ENCODE results near the gene BPIFA2. TPM values are rescaled to one million over a fixed set of nuclear protein-coding genes. Genes with fewer than 3 reads are reported as not detected.
A peak's percentile ranks its signal among the peaks of the same experiment; 100 is the strongest.

BPIFA2 gene
- total RNA-seq, 1 experiment from 2014 or later, result not detected

- DNase-seq (ENCODE audit: low read depth in 1 of 2, low spot score in 2 of 2), result no peak
- Histone ChIP-seq H3K4me3 (no peak overlapping the region), H3K36me3 (no peaks in the 10 kb centered on the region), H3K27me3 (replicated peaks) (peaks cover 2% of the 10 kb centered on the region; the same call in 1 of the 2 replicates), H3K4me1 (replicated peaks) (no peaks in the 10 kb centered on the region), H3K9me3 (replicated peaks) (no peaks in the 10 kb centered on the region; the same call in 1 of the 2 replicates), H3K27ac (no peak overlapping the region)
These were observed 30.8 kb upstream of the BPIFA2 start for GRCh38 chr20:33137195-33137594.

- no peak for DNase-seq (ENCODE audit: low read depth in 1 of 2, low spot score in 2 of 2)
- no peaks in the 10 kb centered on the region for H3K4me1 ChIP-seq (replicated peaks)
- no peaks in the 10 kb centered on the region; the same call in 1 of the 2 replicates for H3K9me3 ChIP-seq (replicated peaks)
- H3K27me3 ChIP-seq (replicated peaks), result peaks cover 2% of the 10 kb centered on the region; the same call in 1 of the 2 replicates
- no peak overlapping the region for H3K27ac ChIP-seq
- no peaks in the 10 kb centered on the region for H3K36me3 ChIP-seq
- H3K4me3 ChIP-seq, result no peak overlapping the region
These were observed 28.5 kb upstream of the BPIFA2 start for GRCh38 chr20:33139467-33139866.

GRCh38 chr20:33145521-33145920 lies 22.4 kb upstream of the BPIFA2 start:
- Histone ChIP-seq H3K4me3 (no peak overlapping the region), H3K4me1 (replicated peaks) (no peaks in the 10 kb centered on the region), H3K27ac (no peak overlapping the region), H3K36me3 (no peaks in the 10 kb centered on the region), H3K9me3 (replicated peaks) (no peaks in the 10 kb centered on the region), H3K27me3 (replicated peaks) (peaks cover 2% of the 10 kb centered on the region; the same call in 1 of the 2 replicates)
- no peak for DNase-seq (ENCODE audit: low read depth in 1 of 2, low spot score in 2 of 2)

GRCh38 chr20:33147299-33147698 lies 20.7 kb upstream of the BPIFA2 start:
- Histone ChIP-seq H3K9me3 (replicated peaks) (no peaks in the 10 kb centered on the region), H3K27ac (no peak overlapping the region), H3K36me3 (no peaks in the 10 kb centered on the region), H3K27me3 (replicated peaks) (0 out of 2 replicates have a peak, but pooled peaks cover 3% of the 10 kb centered on the region), H3K4me3 (no peak overlapping the region), H3K4me1 (replicated peaks) (no peaks in the 10 kb centered on the region)
- no peak for DNase-seq (ENCODE audit: low read depth in 1 of 2, low spot score in 2 of 2)

GRCh38 chr20:33148040-33148439 lies 19.9 kb upstream of the BPIFA2 start:
- H3K36me3 ChIP-seq, result no peaks in the 10 kb centered on the region
- peak in 1 of 2 experiments; percentile 22 for DNase-seq (ENCODE audit: low read depth in 1 of 2, low spot score in 2 of 2)
- H3K27me3 ChIP-seq (replicated peaks), result 0 out of 2 replicates have a peak, but pooled peaks cover 3% of the 10 kb centered on the region
- no peaks in the 10 kb centered on the region for H3K9me3 ChIP-seq (replicated peaks)
- no peak overlapping the region for H3K4me3 ChIP-seq
- no peaks in the 10 kb centered on the region for H3K4me1 ChIP-seq (replicated peaks)
- H3K27ac ChIP-seq, result no peak overlapping the region

GRCh38 chr20:33154252-33154651 lies 13.7 kb upstream of the BPIFA2 start:
- H3K9me3 ChIP-seq (replicated peaks), result no peaks in the 10 kb centered on the region
- H3K27ac ChIP-seq, result no peak overlapping the region
- H3K36me3 ChIP-seq, result no peaks in the 10 kb centered on the region
- peaks cover 10% of the 10 kb centered on the region for H3K27me3 ChIP-seq (replicated peaks)
- peak in 1 of 2 experiments; percentile 17 for DNase-seq (ENCODE audit: low read depth in 1 of 2, low spot score in 2 of 2)
- H3K4me3 ChIP-seq, result no peak overlapping the region
- no peaks in the 10 kb centered on the region for H3K4me1 ChIP-seq (replicated peaks)

GRCh38 chr20:33158637-33159385 lies 9.1 kb upstream of the BPIFA2 start:
- Histone ChIP-seq H3K36me3 (no peaks in the 10 kb centered on the region), H3K27me3 (replicated peaks) (peaks cover 13% of the 10 kb centered on the region), H3K9me3 (replicated peaks) (no peaks in the 10 kb centered on the region), H3K4me3 (no peak overlapping the region), H3K27ac (no peak overlapping the region), H3K4me1 (replicated peaks) (no peaks in the 10 kb centered on the region)
- peak in 1 of 2 experiments; percentile 33 for DNase-seq (ENCODE audit: low read depth in 1 of 2, low spot score in 2 of 2)

- Histone ChIP-seq H3K27ac (no peak overlapping the region), H3K27me3 (replicated peaks) (peaks cover 13% of the 10 kb centered on the region), H3K9me3 (replicated peaks) (no peaks in the 10 kb centered on the region), H3K4me3 (no peak overlapping the region), H3K36me3 (no peaks in the 10 kb centered on the region), H3K4me1 (replicated peaks) (no peaks in the 10 kb centered on the region)
- DNase-seq (ENCODE audit: low read depth in 1 of 2, low spot score in 2 of 2), result peak in 1 of 2 experiments; percentile 19
These were observed 8.2 kb upstream of the BPIFA2 start for GRCh38 chr20:33159713-33160112.

GRCh38 chr20:33160681-33161080 lies 7.3 kb upstream of the BPIFA2 start:
- no peaks in the 10 kb centered on the region for H3K9me3 ChIP-seq (replicated peaks)
- H3K27ac ChIP-seq, result no peak overlapping the region
- no peaks in the 10 kb centered on the region for H3K4me1 ChIP-seq (replicated peaks)
- H3K36me3 ChIP-seq, result no peaks in the 10 kb centered on the region
- peak in 1 of 2 experiments; percentile 21 for DNase-seq (ENCODE audit: low read depth in 1 of 2, low spot score in 2 of 2)
- H3K27me3 ChIP-seq (replicated peaks), result peaks cover 13% of the 10 kb centered on the region
- H3K4me3 ChIP-seq, result no peak overlapping the region

- H3K36me3 ChIP-seq, result no peaks in the 10 kb centered on the region
- peaks cover 8% of the 10 kb centered on the region for H3K27me3 ChIP-seq (replicated peaks)
- H3K4me3 ChIP-seq, result no peak overlapping the region
- DNase-seq (ENCODE audit: low read depth in 1 of 2, low spot score in 2 of 2), result peak in 1 of 2 experiments; percentile 9
- H3K4me1 ChIP-seq (replicated peaks), result no peaks in the 10 kb centered on the region
- no peak overlapping the region for H3K27ac ChIP-seq
- no peaks in the 10 kb centered on the region for H3K9me3 ChIP-seq (replicated peaks)
These were observed 5.6 kb upstream of the BPIFA2 start for GRCh38 chr20:33162313-33162712.

- H3K36me3 ChIP-seq, result no peaks in the 10 kb centered on the region
- H3K9me3 ChIP-seq (replicated peaks), result no peaks in the 10 kb centered on the region
- no peak overlapping the region for H3K4me3 ChIP-seq
- H3K27me3 ChIP-seq (replicated peaks), result peaks cover 6% of the 10 kb centered on the region
- DNase-seq (ENCODE audit: low read depth in 1 of 2, low spot score in 2 of 2), result peak in 1 of 2 experiments; percentile 10
- H3K4me1 ChIP-seq (replicated peaks), result no peaks in the 10 kb centered on the region
- H3K27ac ChIP-seq, result no peak overlapping the region
These were observed 5.2 kb upstream of the BPIFA2 start for GRCh38 chr20:33162753-33163152.

- no peak overlapping the region for H3K4me3 ChIP-seq
- peak in 1 of 2 experiments; percentile 16 for DNase-seq (ENCODE audit: low read depth in 1 of 2, low spot score in 2 of 2)
- H3K27me3 ChIP-seq (replicated peaks), result peaks cover 6% of the 10 kb centered on the region
- H3K36me3 ChIP-seq, result no peaks in the 10 kb centered on the region
- no peaks in the 10 kb centered on the region for H3K4me1 ChIP-seq (replicated peaks)
- peaks cover 7% of the 10 kb centered on the region for H3K9me3 ChIP-seq (replicated peaks)
- no peak overlapping the region for H3K27ac ChIP-seq
These were observed 3.9 kb upstream of the BPIFA2 start for GRCh38 chr20:33163856-33164762.

- no peak overlapping the region for H3K4me3 ChIP-seq
- DNase-seq (ENCODE audit: low read depth in 1 of 2, low spot score in 2 of 2), result no peak
- no peak overlapping the region for H3K27ac ChIP-seq
- no peaks in the 10 kb centered on the region for H3K4me1 ChIP-seq (replicated peaks)
- H3K36me3 ChIP-seq, result no peaks in the 10 kb centered on the region
- peaks cover 8% of the 10 kb centered on the region for H3K9me3 ChIP-seq (replicated peaks)
- peaks cover 6% of the 10 kb centered on the region for H3K27me3 ChIP-seq (replicated peaks)
These were observed 3.2 kb upstream of the BPIFA2 start for GRCh38 chr20:33164763-33165095.
